ENCODE results near the gene HIPK2.

DNA sequence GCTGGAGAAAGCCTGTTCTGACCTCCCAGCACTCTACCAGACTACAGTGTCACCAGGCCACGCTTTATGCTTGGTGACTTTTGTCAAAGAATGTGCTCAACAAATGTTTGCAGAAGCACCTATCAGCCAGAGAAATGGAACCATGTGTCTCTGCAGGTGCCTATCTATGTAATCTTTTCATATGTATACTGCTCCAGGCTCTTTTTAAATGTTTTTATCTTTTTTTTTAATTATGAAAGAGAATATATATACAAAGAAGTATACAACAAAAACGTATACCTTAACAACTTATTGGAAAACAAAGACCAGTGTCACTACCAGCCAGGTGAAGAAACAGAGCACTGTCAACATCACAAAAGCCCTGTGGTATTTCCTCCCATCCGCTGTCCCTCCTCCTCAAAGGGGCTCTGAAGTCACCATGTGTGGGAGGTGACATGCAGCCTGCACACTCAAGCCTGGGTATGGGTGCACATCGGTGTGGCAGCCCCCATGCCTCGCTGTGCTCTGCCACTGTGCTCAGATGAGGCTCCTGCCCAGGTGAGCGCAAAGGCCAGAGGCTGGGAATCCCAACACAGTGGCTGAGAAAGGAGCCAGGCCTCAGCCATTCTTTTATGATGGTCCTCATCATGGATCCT lies 133.7 kb downstream of the HIPK2 start:
- TF ChIP-seq, protein P1, sequence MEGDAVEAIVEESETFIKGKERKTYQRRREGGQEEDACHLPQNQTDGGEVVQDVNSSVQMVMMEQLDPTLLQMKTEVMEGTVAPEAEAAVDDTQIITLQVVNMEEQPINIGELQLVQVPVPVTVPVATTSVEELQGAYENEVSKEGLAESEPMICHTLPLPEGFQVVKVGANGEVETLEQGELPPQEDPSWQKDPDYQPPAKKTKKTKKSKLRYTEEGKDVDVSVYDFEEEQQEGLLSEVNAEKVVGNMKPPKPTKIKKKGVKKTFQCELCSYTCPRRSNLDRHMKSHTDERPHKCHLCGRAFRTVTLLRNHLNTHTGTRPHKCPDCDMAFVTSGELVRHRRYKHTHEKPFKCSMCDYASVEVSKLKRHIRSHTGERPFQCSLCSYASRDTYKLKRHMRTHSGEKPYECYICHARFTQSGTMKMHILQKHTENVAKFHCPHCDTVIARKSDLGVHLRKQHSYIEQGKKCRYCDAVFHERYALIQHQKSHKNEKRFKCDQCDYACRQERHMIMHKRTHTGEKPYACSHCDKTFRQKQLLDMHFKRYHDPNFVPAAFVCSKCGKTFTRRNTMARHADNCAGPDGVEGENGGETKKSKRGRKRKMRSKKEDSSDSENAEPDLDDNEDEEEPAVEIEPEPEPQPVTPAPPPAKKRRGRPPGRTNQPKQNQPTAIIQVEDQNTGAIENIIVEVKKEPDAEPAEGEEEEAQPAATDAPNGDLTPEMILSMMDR (IDR thresholded peaks at IDR 0.05) = no peak
- no peak for TF ChIP-seq POLR2A (IDR thresholded peaks at IDR 0.05; ENCODE audit: low read depth)
- no peak for TF ChIP-seq POLR2AphosphoS5 (IDR thresholded peaks at IDR 0.05)
